K562 (cell line): ENCODE data around the gene IFT122. TPM values are rescaled to one million over a fixed set of nuclear protein-coding genes. Genes with fewer than 3 reads are reported as not detected.

Experiments
- CREM ChIP-seq: IDR thresholded peaks from 2 replicates; pipeline ENCODE4 v1.6.1; 2014; ENCODE audit warnings: antibody characterized with exemption, low read depth
- DPF2 ChIP-seq: fragments of 450-650 bp; IDR thresholded peaks from 2 replicates; pipeline ENCODE4 v1.6.1; 2016
- EP400 ChIP-seq: fragments of 450-650 bp; IDR thresholded peaks from 2 replicates; pipeline ENCODE4 v1.6.1; 2017; ENCODE audit warnings: antibody characterized with exemption, mild to moderate bottlenecking, moderate library complexity
- FOXK2 ChIP-seq, 2 experiments: fragments of 450-650 bp; IDR thresholded peaks in 1 of 2; conservative IDR thresholded peaks in 1 of 2; 2 replicates each; pipeline ENCODE4 v1.6.1; 2016; ENCODE audit warnings: low read depth in 2 of 2, mild to moderate bottlenecking in 1 of 2
- HDAC2 ChIP-seq: fragments of 450-650 bp; IDR thresholded peaks from 2 replicates; pipeline ENCODE4 v1.6.1; 2016; ENCODE audit warnings: mild to moderate bottlenecking
- MTA3 ChIP-seq: fragments of 450-650 bp; formaldehyde crosslinking; IDR thresholded peaks from 2 replicates; pipeline ENCODE4 v1.6.1; 2017; ENCODE audit warnings: mild to moderate bottlenecking, borderline replicate concordance
- NCOA6 ChIP-seq: fragments of 450-650 bp; IDR thresholded peaks from 2 replicates; pipeline ENCODE4 v1.6.1; 2017; ENCODE audit warnings: mild to moderate bottlenecking
- NFE2 ChIP-seq: IDR thresholded peaks from 2 replicates; pipeline ENCODE4 v1.6.1; 2014; ENCODE audit warnings: antibody characterized with exemption, low read depth
- NR2C2 ChIP-seq, 2 experiments: fragments of 200-800 bp in 1 of 2; sonication (Bioruptor generic) in 1 of 2; sonication (generic) in 1 of 2; formaldehyde crosslinking in 1 of 2; IDR thresholded peaks; 2 replicates each; pipeline versions ENCODE4 v1.6.1 to v1.8.0; 2016 to 2022; ENCODE audit warnings: mild to moderate bottlenecking in 1 of 2, missing compliant biosample characterization in 1 of 2, missing genetic modification characterization in 1 of 2, missing genetic modification reagents in 1 of 2
- PHF21A ChIP-seq: fragments of 450-650 bp; IDR thresholded peaks from 2 replicates; pipeline ENCODE4 v1.6.1; 2017; ENCODE audit warnings: low read depth, borderline replicate concordance
- PML ChIP-seq: IDR thresholded peaks from 2 replicates; pipeline ENCODE4 v1.6.1; 2012; ENCODE audit warnings: low read length, inconsistent platforms
- RCOR1 ChIP-seq, 2 experiments: IDR thresholded peaks; 2 replicates each; pipeline ENCODE4 v1.6.1; 2012; ENCODE audit warnings: low read depth in 2 of 2, low read length in 2 of 2, borderline replicate concordance in 1 of 2, improper control_type of control experiment in 1 of 2
- TEAD4 ChIP-seq, 2 experiments: sonication (generic) in 1 of 2; formaldehyde crosslinking in 1 of 2; IDR thresholded peaks; 2 replicates each; pipeline versions ENCODE4 v1.6.1 to v1.8.0; 2012 to 2022; ENCODE audit warnings: borderline replicate concordance in 1 of 2, inconsistent platforms in 1 of 2, low read length in 1 of 2, mild to moderate bottlenecking in 1 of 2, missing genetic modification reagents in 1 of 2
- ZC3H8 ChIP-seq: fragments of 450-650 bp; IDR thresholded peaks from 2 replicates; pipeline ENCODE4 v1.6.1; 2017
- ZFX ChIP-seq: sonication (generic); formaldehyde crosslinking; IDR thresholded peaks from 2 replicates; pipeline ENCODE4 v1.8.0; 2022; ENCODE audit warnings: mild to moderate bottlenecking, missing genetic modification reagents, moderate library complexity
- ZNF175 ChIP-seq: fragments of 200-800 bp; sonication (Bioruptor generic); IDR thresholded peaks from 2 replicates; pipeline ENCODE4 v1.6.1; 2016; ENCODE audit warnings: low read depth, mild to moderate bottlenecking, missing genetic modification characterization, missing compliant biosample characterization
- ZNF407 ChIP-seq: fragments of 450-650 bp; IDR thresholded peaks from 2 replicates; pipeline ENCODE4 v1.6.1; 2016; ENCODE audit warnings: low read depth
- ZNF668 ChIP-seq: fragments of 250-450 bp; sonication (Bioruptor Pico); IDR thresholded peaks from 2 replicates; pipeline ENCODE4 v1.8.0; 2022; ENCODE audit warnings: mild to moderate bottlenecking, inconsistent platforms
- ZZZ3 ChIP-seq: fragments of 450-650 bp; IDR thresholded peaks from 2 replicates; pipeline ENCODE4 v1.6.1; 2016; ENCODE audit warnings: antibody characterized with exemption, mild to moderate bottlenecking, moderate library complexity
- polyA plus RNA-seq, 8 experiments: library from polyadenylated mRNA; depleted of rRNA in 4 of 8; stranded (reverse) in 5 of 8; unstranded in 3 of 8; fragments of >200 nt; fragmentation: Nextera tagmentation in 2 of 8; fragmentation: Illumina TruSeq in 1 of 8; extraction: Ambion mirVana in 2 of 8; extraction: Trizol in 1 of 8; gene quantifications; 2 replicates each; pipeline versions ENCODE4 v1.2.1 to v1.2.3, GENCODE V29; 2011 to 2014; ENCODE audit warnings: inconsistent platforms in 1 of 8, missing spikeins in 1 of 8
- total RNA-seq, 7 experiments: library from RNA; depleted of rRNA in 6 of 7; stranded (reverse); fragments of >200 nt in 6 of 7; fragmentation: Illumina TruSeq in 2 of 7; extraction: Trizol in 2 of 7; gene quantifications; 2 replicates each; pipeline versions ENCODE4 v1.2.1 to v1.2.3, GENCODE V29; 2011 to 2021; ENCODE audit warnings: low replicate concordance in 1 of 7
- TF ChIP-seq, protein P1 (sequence below): fragments of 450-650 bp; formaldehyde crosslinking; IDR thresholded peaks from 2 replicates; pipeline ENCODE4 v1.4.0; 2020; ENCODE audit warnings: mild to moderate bottlenecking, moderate library complexity

IFT122 gene
- total and polyA plus RNA-seq, 9 of the 15 experiments (the other 6 are each of a cell fraction or from before 2014, with no cell fraction given): 2.4 to 11.5 (median 7.7) TPM

DNA sequence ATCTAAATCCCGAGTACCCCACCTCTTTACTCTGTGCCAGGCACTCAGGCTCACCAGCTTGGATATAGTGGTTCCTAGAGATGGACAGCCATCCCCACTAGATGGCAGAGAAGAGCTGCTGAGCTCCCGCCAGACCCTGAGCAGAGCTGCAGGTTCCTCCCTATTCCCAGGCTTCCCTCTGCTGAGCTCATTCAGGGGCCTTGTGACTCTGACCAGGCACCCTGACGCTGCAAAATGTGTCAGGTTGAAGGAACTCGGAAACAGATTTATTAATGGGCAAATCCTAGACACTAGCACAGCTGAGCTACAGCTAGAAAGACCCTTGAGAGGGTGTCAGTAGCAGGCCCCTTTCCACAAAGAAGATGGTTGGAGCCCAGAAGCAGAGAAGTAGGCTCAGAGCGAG lies 50.2 kb downstream of the IFT122 start (continued):
- TF ChIP-seq ZNF407: no peak
- TF ChIP-seq EP400: peak; percentile 52; the same call in 1 of the 2 replicates
- TF ChIP-seq ZNF668: no peak
- TF ChIP-seq ZFX: peak; percentile 39; the same call in 1 of the 2 replicates
- TF ChIP-seq ZZZ3: no peak
- TF ChIP-seq NR2C2 (CRISPR knock-in tag; IDR thresholded peaks at IDR 0.05): no peak
- TF ChIP-seq NR2C2 (tag; IDR thresholded peaks at IDR 0.05): peak; percentile 53; the same call in 1 of the 2 replicates
- no peak for TF ChIP-seq MTA3
- TF ChIP-seq FOXK2 (conservative IDR thresholded peaks at IDR 0.05 in 1 of 2, IDR thresholded peaks at IDR 0.05 in 1 of 2; ENCODE audit: low read depth in 2 of 2): no peak
- no peak for TF ChIP-seq ZC3H8
- no peak for TF ChIP-seq PML
- TF ChIP-seq, protein P1, sequence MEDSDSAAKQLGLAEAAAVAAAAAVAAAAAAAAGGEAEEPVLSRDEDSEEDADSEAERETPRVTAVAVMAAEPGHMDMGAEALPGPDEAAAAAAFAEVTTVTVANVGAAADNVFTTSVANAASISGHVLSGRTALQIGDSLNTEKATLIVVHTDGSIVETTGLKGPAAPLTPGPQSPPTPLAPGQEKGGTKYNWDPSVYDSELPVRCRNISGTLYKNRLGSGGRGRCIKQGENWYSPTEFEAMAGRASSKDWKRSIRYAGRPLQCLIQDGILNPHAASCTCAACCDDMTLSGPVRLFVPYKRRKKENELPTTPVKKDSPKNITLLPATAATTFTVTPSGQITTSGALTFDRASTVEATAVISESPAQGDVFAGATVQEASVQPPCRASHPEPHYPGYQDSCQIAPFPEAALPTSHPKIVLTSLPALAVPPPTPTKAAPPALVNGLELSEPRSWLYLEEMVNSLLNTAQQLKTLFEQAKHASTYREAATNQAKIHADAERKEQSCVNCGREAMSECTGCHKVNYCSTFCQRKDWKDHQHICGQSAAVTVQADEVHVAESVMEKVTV: peak; percentile 73
- peak; percentile 65; the same call in 1 of the 2 replicates for TF ChIP-seq ZNF175 (CRISPR knock-in tag)
- TF ChIP-seq DPF2: 0 out of 2 replicates have a peak, but pooled peaks have one; percentile 15
- peak; percentile 78 for TF ChIP-seq NFE2
- TF ChIP-seq TEAD4 (IDR thresholded peaks at IDR 0.05; ENCODE audit: low read length): 0 out of 2 replicates have a peak, but pooled peaks have one; percentile 11
- no peak for TF ChIP-seq TEAD4 (CRISPR knock-in tag; IDR thresholded peaks at IDR 0.05; ENCODE audit: borderline replicate concordance)
- TF ChIP-seq NCOA6: no peak
- peak in 1 of 2 experiments; percentile 70; a peak in 2 of 4 replicates for TF ChIP-seq RCOR1 (IDR thresholded peaks at IDR 0.05; ENCODE audit: borderline replicate concordance in 1 of 2, low read depth in 2 of 2, low read length in 2 of 2)
- peak; percentile 52; the same call in 1 of the 2 replicates for TF ChIP-seq PHF21A
- 0 out of 2 replicates have a peak, but pooled peaks have one; percentile 39 for TF ChIP-seq HDAC2
- TF ChIP-seq CREM: 0 out of 2 replicates have a peak, but pooled peaks have one; percentile 15
